B cell (primary cell): ENCODE data around the gene HNRNPAB. TPM values are rescaled to one million over a fixed set of nuclear protein-coding genes. Genes with fewer than 3 reads are reported as not detected.

Experiments
- ATAC-seq: fragments of 200-7000 bp; cut with Tn5 transposase; one replicate; pipeline ENCODE4 v1.10.0; 2021; ENCODE audit warnings: low read depth, mild to moderate bottlenecking, moderate number of reproducible peaks, moderate library complexity
- CTCF ChIA-PET: fragments of 350-600 bp; sonication (Branson Sonifier 250); formaldehyde crosslinking; loops from one replicate; lab custom pipeline; 2021; ENCODE audit warnings: antibody characterized with exemption, inconsistent platforms; lab: Charles Lee
- POLR2A ChIA-PET: fragments of 350-600 bp; sonication (Branson Sonifier 250); formaldehyde crosslinking; loops from one replicate; lab custom pipeline; 2021; ENCODE audit warnings: antibody characterized with exemption; lab: Charles Lee
- DNase-seq: peaks from one replicate; pipeline ENCODE4 v3.0.0; 2013
- H2AFZ ChIP-seq: 2 replicates; pipeline ENCODE4 v1.6.1; 2012; ENCODE audit warnings: mild to moderate bottlenecking, low read depth, low read length; ENCODE audit not compliant: insufficient read depth, poor library complexity, severe bottlenecking
- H3K27ac ChIP-seq, 2 donors: 1 replicate in 1 of 2; 2 replicates in 1 of 2; pipeline ENCODE4 v1.5.1; 2012 to 2013; ENCODE audit warnings: low read length in 2 of 2, mild to moderate bottlenecking in 2 of 2, moderate library complexity in 1 of 2
- H3K27me3 ChIP-seq, 4 experiments: fragments of 200-600 bp in 1 of 4; sonication (generic) in 1 of 4; replicated peaks in 1 of 4; 1 replicate in 2 of 4; 2 replicates in 2 of 4; pipeline versions ENCODE4 v1.6.1 to v1.7.0; 2013 to 2016; ENCODE audit warnings: low read length in 3 of 4, mild to moderate bottlenecking in 2 of 4, mixed read lengths in 1 of 4, moderate library complexity in 1 of 4; ENCODE audit not compliant: insufficient read depth in 4 of 4, control insufficient read depth in 3 of 4; ENCODE audit errors: control extremely low read depth in 1 of 4
- H3K36me3 ChIP-seq, 2 experiments: replicated peaks in 1 of 2; 1 replicate in 1 of 2; 2 replicates in 1 of 2; pipeline versions ENCODE4 v1.6.1 to v1.7.1; 2013; ENCODE audit warnings: low read length in 1 of 2; ENCODE audit not compliant: insufficient read depth in 2 of 2, control insufficient read depth in 1 of 2; ENCODE audit errors: control extremely low read depth in 1 of 2, extremely low read depth in 1 of 2
- H3K4me1 ChIP-seq, 2 donors: fragments of 200-600 bp in 1 of 2; sonication (generic) in 1 of 2; 1 replicate in 1 of 2; 2 replicates in 1 of 2; pipeline versions ENCODE4 v1.5.1 to v1.6.1; 2013 to 2017; ENCODE audit warnings: low read length in 2 of 2; ENCODE audit not compliant: control insufficient read depth in 2 of 2, insufficient read depth in 2 of 2
- H3K4me2 ChIP-seq: replicated peaks from 2 replicates; pipeline ENCODE3; 2012; ENCODE audit warnings: mild to moderate bottlenecking, low read depth, low read length; ENCODE audit not compliant: poor library complexity, severe bottlenecking
- H3K4me3 ChIP-seq, 5 experiments: fragments of 200-600 bp in 1 of 5; sonication (generic) in 1 of 5; 1 replicate in 3 of 5; 2 replicates in 2 of 5; pipeline versions ENCODE4 v1.5.1 to v1.7.0; 2011 to 2016; ENCODE audit warnings: low read length in 4 of 5, mild to moderate bottlenecking in 4 of 5, low read depth in 2 of 5, control low read depth in 1 of 5, moderate library complexity in 1 of 5; ENCODE audit not compliant: insufficient read depth in 1 of 5; ENCODE audit errors: control extremely low read depth in 1 of 5, extremely low read depth in 1 of 5
- H3K79me2 ChIP-seq: fragments of 200-600 bp; sonication (generic); one replicate; pipeline ENCODE4 v1.6.0; 2016; ENCODE audit warnings: low read length; ENCODE audit not compliant: control insufficient read depth, insufficient read depth
- H3K9ac ChIP-seq: fragments of 200-600 bp; sonication (generic); 2 replicates; pipeline ENCODE4 v1.6.1; 2017; ENCODE audit warnings: mild to moderate bottlenecking, low read length, moderate library complexity
- H3K9me3 ChIP-seq, 3 donors: one replicate each; pipeline versions ENCODE4 v1.6.1 to v1.7.1; 2013; ENCODE audit warnings: low read length in 2 of 3; ENCODE audit not compliant: control insufficient read depth in 2 of 3, insufficient read depth in 1 of 3; ENCODE audit errors: control extremely low read depth in 1 of 3
- H4K20me1 ChIP-seq: 2 replicates; pipeline ENCODE4 v1.6.0; 2012; ENCODE audit warnings: mild to moderate bottlenecking, low read length; ENCODE audit not compliant: insufficient read depth, control insufficient read depth, poor library complexity, severe bottlenecking
- H3K27ac Mint-ChIP-seq: one replicate; pipeline ENCODE4 v1.8.0; 2021; ENCODE audit warnings: mixed read lengths
- H3K27me3 Mint-ChIP-seq: one replicate; pipeline ENCODE4 v1.8.0; 2021; ENCODE audit warnings: mixed read lengths
- H3K4me1 Mint-ChIP-seq: one replicate; pipeline ENCODE4 v1.8.0; 2021; ENCODE audit warnings: mixed read lengths
- H3K4me3 Mint-ChIP-seq: one replicate; pipeline ENCODE4 v1.8.0; 2021; ENCODE audit warnings: mixed read lengths
- H3K9me3 Mint-ChIP-seq: one replicate; pipeline ENCODE4 v1.8.0; 2022; ENCODE audit warnings: mixed read lengths; ENCODE audit not compliant: insufficient read depth
- CTCF ChIP-seq: fragments of 200-600 bp; IDR thresholded peaks from one replicate; pipeline ENCODE4 v1.8.0; 2022; ENCODE audit warnings: antibody characterized with exemption, mild to moderate bottlenecking
- EZH2 ChIP-seq: IDR thresholded peaks from 2 replicates; pipeline ENCODE4 v1.6.1; 2012; ENCODE audit warnings: borderline replicate concordance, low read depth, mild to moderate bottlenecking, moderate library complexity, low read length; ENCODE audit not compliant: insufficient read depth, poor library complexity, severe bottlenecking
- WGBS: methylation state at CpG from one replicate; pipeline ENCODE4 v1.1.5; 2013; ENCODE audit warnings: missing lambda C conversion rate; ENCODE audit not compliant: insufficient coverage; 5-methylcytosine and 5-hydroxymethylcytosine counted together
- intact Hi-C: fragments of 100-400 bp; cut with micrococcal nuclease; formaldehyde crosslinking; loops from one replicate; pipeline ENCODE4 v1.10.0; 2022
- polyA plus RNA-seq: library from polyadenylated mRNA; depleted of rRNA; stranded (reverse); fragments of >200 nt; gene quantifications from 2 replicates; pipeline ENCODE4 v1.2.3, GENCODE V29; 2012
- total RNA-seq, 2 donors: library from RNA; stranded (reverse); fragments of 120-200 nt in 1 of 2; gene quantifications; 1 replicate in 1 of 2; 2 replicates in 1 of 2; pipeline versions ENCODE4 v1.2.3 to v1.2.4, GENCODE V29; 2013 to 2022

The HNRNPAB gene
- total and polyA plus RNA-seq, 2 donors (not counting 1 experiment from before 2014, with no cell fraction given) = 25.1 to 75.1 TPM

- peaks cover 36% of the 10 kb centered on the region for H3K27me3 Mint-ChIP-seq
- 53% methylated on average over 7 of the region's 8 CpGs for WGBS
- DNase-seq = no peak
These were observed 11.0 kb upstream of the HNRNPAB start for GRCh38 chr5:178193251-178193809.

GRCh38 chr5:178194026-178194425, 10.3 kb upstream of the HNRNPAB start:
- Histone ChIP-seq H3K4me1 (no peaks in the 10 kb centered on the region), H3K27ac (no peak overlapping the region), H2AFZ (no peak overlapping the region), H3K9me3 (no peaks in the 10 kb centered on the region), H3K9ac (no peak overlapping the region), H4K20me1 (no peaks in the 10 kb centered on the region), H3K4me2 (no peak overlapping the region), H3K27me3 (peaks cover 0 to 18% (median 5%) of the 10 kb centered on the region in 4 experiments), H3K36me3 (no peaks in the 10 kb centered on the region), H3K79me2 (no peaks in the 10 kb centered on the region), H3K4me3 (no peak overlapping the region)
- H3K27me3 Mint-ChIP-seq = peaks cover 29% of the 10 kb centered on the region
- no peak overlapping the region for H3K4me3 Mint-ChIP-seq
- no peak for ATAC-seq
- no peaks in the 10 kb centered on the region for H3K4me1 Mint-ChIP-seq
- WGBS = 7% methylated on average over 6 of the region's 7 CpGs
- no peaks in the 10 kb centered on the region for H3K9me3 Mint-ChIP-seq
- TF ChIP-seq EZH2 (no peak), CTCF (no peak)
- intact Hi-C loops = no loop called here
- no peak overlapping the region for H3K27ac Mint-ChIP-seq
- POLR2A ChIA-PET = no interaction called here
- CTCF ChIA-PET = no interaction called here
- no peak for DNase-seq

More at GRCh38 chr5:178193251-178193809, 11.0 kb upstream of the HNRNPAB start:
- Histone ChIP-seq H4K20me1 (no peaks in the 10 kb centered on the region), H3K4me3 (no peak overlapping the region), H3K9me3 (no peaks in the 10 kb centered on the region), H2AFZ (no peak overlapping the region), H3K27me3 (peaks cover 0 to 18% (median 5%) of the 10 kb centered on the region in 4 experiments), H3K9ac (no peak overlapping the region), H3K27ac (no peak overlapping the region), H3K4me1 (no peaks in the 10 kb centered on the region), H3K4me2 (no peak overlapping the region), H3K79me2 (no peaks in the 10 kb centered on the region), H3K36me3 (no peaks in the 10 kb centered on the region)
- Mint-ChIP-seq H3K27ac (peak overlapping the region; percentile 4), H3K9me3 (no peaks in the 10 kb centered on the region), H3K4me1 (no peaks in the 10 kb centered on the region), H3K4me3 (no peak overlapping the region)
- intact Hi-C loops = no loop called here
- CTCF ChIA-PET = no interaction called here
- no peak for ATAC-seq
- POLR2A ChIA-PET = no interaction called here
- no peak for TF ChIP-seq EZH2
- no peak for TF ChIP-seq CTCF
